Vagina (tissue), 2 donors: Measurements from ENCODE around the gene TMPRSS13.

Source experiments
- POLR2A ChIP-seq, 2 donors: fragments of 450-650 bp; IDR thresholded peaks; one replicate each; pipeline ENCODE4 v1.6.1; 2017; ENCODE audit warnings: antibody characterized with exemption in 2 of 2, mild to moderate bottlenecking in 2 of 2, moderate library complexity in 2 of 2
- POLR2AphosphoS5 ChIP-seq, 2 donors: sonication (generic); formaldehyde crosslinking; IDR thresholded peaks; one replicate each; pipeline ENCODE4 v1.9.0; 2017; ENCODE audit warnings: antibody characterized with exemption in 2 of 2, mild to moderate bottlenecking in 2 of 2, low read depth in 1 of 2; ENCODE audit not compliant: insufficient read depth in 1 of 2
- TF ChIP-seq, protein P1 (sequence below), 3 experiments: fragments of 450-650 bp in 2 of 3; fragments of 200-600 bp in 1 of 3; sonication (generic) in 1 of 3; IDR thresholded peaks; one replicate each; pipeline ENCODE4 v1.5.1; 2017 to 2019; ENCODE audit warnings: antibody characterized with exemption in 3 of 3, mild to moderate bottlenecking in 2 of 3, moderate library complexity in 2 of 3

DNA sequence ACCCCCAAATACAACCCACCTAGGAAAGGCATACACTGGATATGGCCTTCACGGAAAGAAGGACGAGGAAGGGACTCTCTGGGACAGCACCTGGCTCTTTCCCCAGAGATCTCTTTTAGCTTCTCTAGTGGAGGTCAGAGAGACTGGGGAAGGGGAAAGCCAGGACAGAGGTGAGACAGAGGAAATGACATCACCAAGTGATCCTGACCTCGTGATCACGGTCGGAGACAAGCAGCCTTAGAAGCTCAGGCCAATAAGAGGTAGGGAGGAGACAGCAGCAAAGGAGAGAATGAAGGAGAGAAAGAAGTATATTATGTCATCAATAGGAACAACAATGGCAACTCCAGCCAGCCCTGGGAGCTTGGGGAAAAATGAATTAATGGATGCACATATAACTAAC, 15.4 kb upstream of the TMPRSS13 start:
- TF ChIP-seq POLR2A (IDR thresholded peaks at IDR 0.05): no peak
- TF ChIP-seq, protein P1, sequence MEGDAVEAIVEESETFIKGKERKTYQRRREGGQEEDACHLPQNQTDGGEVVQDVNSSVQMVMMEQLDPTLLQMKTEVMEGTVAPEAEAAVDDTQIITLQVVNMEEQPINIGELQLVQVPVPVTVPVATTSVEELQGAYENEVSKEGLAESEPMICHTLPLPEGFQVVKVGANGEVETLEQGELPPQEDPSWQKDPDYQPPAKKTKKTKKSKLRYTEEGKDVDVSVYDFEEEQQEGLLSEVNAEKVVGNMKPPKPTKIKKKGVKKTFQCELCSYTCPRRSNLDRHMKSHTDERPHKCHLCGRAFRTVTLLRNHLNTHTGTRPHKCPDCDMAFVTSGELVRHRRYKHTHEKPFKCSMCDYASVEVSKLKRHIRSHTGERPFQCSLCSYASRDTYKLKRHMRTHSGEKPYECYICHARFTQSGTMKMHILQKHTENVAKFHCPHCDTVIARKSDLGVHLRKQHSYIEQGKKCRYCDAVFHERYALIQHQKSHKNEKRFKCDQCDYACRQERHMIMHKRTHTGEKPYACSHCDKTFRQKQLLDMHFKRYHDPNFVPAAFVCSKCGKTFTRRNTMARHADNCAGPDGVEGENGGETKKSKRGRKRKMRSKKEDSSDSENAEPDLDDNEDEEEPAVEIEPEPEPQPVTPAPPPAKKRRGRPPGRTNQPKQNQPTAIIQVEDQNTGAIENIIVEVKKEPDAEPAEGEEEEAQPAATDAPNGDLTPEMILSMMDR (IDR thresholded peaks at IDR 0.05): no peak
- TF ChIP-seq POLR2AphosphoS5 (IDR thresholded peaks at IDR 0.05; ENCODE audit: insufficient read depth in 1 of 2, low read depth in 1 of 2): no peak
